ENCODE data around the gene MAGI1. TPM values are rescaled to one million over a fixed set of nuclear protein-coding genes. Genes with fewer than 3 reads are reported as not detected.
"Not testable (repeated sequence)": the region's sequence is repeated elsewhere in the genome, so short reads cannot be mapped to it uniquely, and the experiment has no call there.

MAGI1 gene
- total and polyA plus RNA-seq, 4 donors: 9.9 to 88.1 (median 24.6) TPM

- ATAC-seq (ENCODE audit: insufficient read depth, low FRiP score) (no peak), DNase-seq (peak in 1 of 3 donors; percentile 66)
- Histone ChIP-seq H3K4me3 (no peak overlapping the region), H3K4me1 (ENCODE audit: control insufficient read depth in 5 of 5, insufficient read depth in 5 of 5, low read length in 5 of 5) (peaks cover 0 to 6% (median under 1%) of the 10 kb centered on the region in 5 donors), H3K27me3 (ENCODE audit: control insufficient read depth in 3 of 3, insufficient read depth in 3 of 3, low read length in 2 of 3) (no peaks in the 10 kb centered on the region), H3K9ac (ENCODE audit: insufficient read depth in 1 of 2, low read length in 2 of 2) (no peak overlapping the region), H3K27ac (ENCODE audit: low read depth in 1 of 2, low read length in 1 of 2) (no peak overlapping the region), H3K36me3 (ENCODE audit: control insufficient read depth in 4 of 4, insufficient read depth in 4 of 4, low read length in 4 of 4) (no peaks in the 10 kb centered on the region), H3K9me3 (ENCODE audit: control insufficient read depth in 4 of 4, insufficient read depth in 3 of 4, low read length in 3 of 4) (no peaks in the 10 kb centered on the region)
- 82 to 87% methylated on average over 5 of the region's 5 CpGs for WGBS, 2 donors
- TF ChIP-seq, protein P1, sequence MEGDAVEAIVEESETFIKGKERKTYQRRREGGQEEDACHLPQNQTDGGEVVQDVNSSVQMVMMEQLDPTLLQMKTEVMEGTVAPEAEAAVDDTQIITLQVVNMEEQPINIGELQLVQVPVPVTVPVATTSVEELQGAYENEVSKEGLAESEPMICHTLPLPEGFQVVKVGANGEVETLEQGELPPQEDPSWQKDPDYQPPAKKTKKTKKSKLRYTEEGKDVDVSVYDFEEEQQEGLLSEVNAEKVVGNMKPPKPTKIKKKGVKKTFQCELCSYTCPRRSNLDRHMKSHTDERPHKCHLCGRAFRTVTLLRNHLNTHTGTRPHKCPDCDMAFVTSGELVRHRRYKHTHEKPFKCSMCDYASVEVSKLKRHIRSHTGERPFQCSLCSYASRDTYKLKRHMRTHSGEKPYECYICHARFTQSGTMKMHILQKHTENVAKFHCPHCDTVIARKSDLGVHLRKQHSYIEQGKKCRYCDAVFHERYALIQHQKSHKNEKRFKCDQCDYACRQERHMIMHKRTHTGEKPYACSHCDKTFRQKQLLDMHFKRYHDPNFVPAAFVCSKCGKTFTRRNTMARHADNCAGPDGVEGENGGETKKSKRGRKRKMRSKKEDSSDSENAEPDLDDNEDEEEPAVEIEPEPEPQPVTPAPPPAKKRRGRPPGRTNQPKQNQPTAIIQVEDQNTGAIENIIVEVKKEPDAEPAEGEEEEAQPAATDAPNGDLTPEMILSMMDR (IDR thresholded peaks at IDR 0.05; ENCODE audit: control extremely low read depth, extremely low read depth): no peak
Observed at GRCh38 chr3:65861718-65862117, 177.0 kb downstream of the MAGI1 start.

- not testable (repeated sequence) for H3K9me3 ChIP-seq (ENCODE audit: control insufficient read depth in 4 of 4, insufficient read depth in 3 of 4, low read length in 3 of 4); H3K36me3 ChIP-seq (ENCODE audit: control insufficient read depth in 4 of 4, insufficient read depth in 4 of 4, low read length in 4 of 4); H3K4me3 ChIP-seq; H3K9ac ChIP-seq (ENCODE audit: insufficient read depth in 1 of 2, low read length in 2 of 2); DNase-seq; ATAC-seq (ENCODE audit: insufficient read depth, low FRiP score); H3K27ac ChIP-seq (ENCODE audit: low read depth in 1 of 2, low read length in 1 of 2); H3K27me3 ChIP-seq (ENCODE audit: control insufficient read depth in 3 of 3, insufficient read depth in 3 of 3, low read length in 2 of 3)
- 98 to 99% methylated on average over 7 of the region's 7 CpGs for WGBS, 2 donors
- H3K4me1 ChIP-seq (ENCODE audit: control insufficient read depth in 5 of 5, insufficient read depth in 5 of 5, low read length in 5 of 5): peaks cover 0 to 11% (median 4%) of the 10 kb centered on the region in 5 donors
Observed at GRCh38 chr3:65859612-65860011, 179.1 kb downstream of the MAGI1 start.

DNA sequence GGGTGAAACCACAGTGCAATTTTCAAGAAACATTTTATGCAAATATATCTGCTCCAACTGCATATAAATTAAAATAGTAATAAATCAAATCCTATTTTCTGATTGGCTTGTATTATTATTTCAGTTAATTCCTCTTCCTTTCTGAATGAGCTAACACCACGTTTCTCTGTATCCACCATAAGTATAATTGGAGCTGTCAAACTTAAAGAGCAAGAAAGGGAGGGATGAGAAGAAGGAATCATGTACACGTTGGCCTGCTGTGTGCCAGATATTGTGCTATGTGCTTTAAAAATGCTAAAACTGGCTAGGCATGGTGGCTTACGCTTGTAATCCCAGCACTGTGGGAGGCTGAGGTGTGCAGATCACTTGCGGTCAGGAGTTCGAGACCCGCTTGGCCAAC is 180.0 kb downstream of the MAGI1 start:
- DNase-seq: no peak
- Histone ChIP-seq H3K4me3 (no peak overlapping the region), H3K36me3 (ENCODE audit: control insufficient read depth in 4 of 4, insufficient read depth in 4 of 4, low read length in 4 of 4) (no peaks in the 10 kb centered on the region), H3K27me3 (ENCODE audit: control insufficient read depth in 3 of 3, insufficient read depth in 3 of 3, low read length in 2 of 3) (no peaks in the 10 kb centered on the region), H3K9me3 (ENCODE audit: control insufficient read depth in 4 of 4, insufficient read depth in 3 of 4, low read length in 3 of 4) (no peaks in the 10 kb centered on the region), H3K9ac (ENCODE audit: insufficient read depth in 1 of 2, low read length in 2 of 2) (no peak overlapping the region), H3K4me1 (ENCODE audit: control insufficient read depth in 5 of 5, insufficient read depth in 5 of 5, low read length in 5 of 5) (peaks cover 0 to 11% (median 4%) of the 10 kb centered on the region in 5 donors), H3K27ac (ENCODE audit: low read depth in 1 of 2, low read length in 1 of 2) (no peak overlapping the region)
- TF ChIP-seq, protein P1 (IDR thresholded peaks at IDR 0.05; ENCODE audit: control extremely low read depth, extremely low read depth): no peak
- 87 to 94% methylated on average over 6 of the region's 6 CpGs for WGBS, 2 donors
- ATAC-seq (ENCODE audit: insufficient read depth, low FRiP score): no peak

DNA sequence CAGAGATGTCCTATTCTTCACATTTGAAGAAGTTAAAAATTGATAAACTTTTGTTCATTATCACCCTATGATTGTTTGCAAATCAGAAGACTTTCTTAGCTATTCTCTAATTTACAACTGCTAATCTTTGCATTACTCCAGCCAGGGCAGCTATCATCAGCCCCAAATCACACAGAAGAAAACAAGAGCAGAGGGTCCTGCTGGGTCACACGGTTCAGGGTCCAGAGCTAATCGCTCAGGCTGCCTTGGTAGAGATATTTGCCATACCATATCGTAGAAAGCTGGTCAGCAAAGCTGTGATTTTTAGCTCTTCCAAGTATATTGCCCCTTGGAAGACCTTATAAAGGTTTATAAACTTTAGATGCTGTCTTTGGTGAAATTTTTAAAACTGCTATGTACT is 181.4 kb downstream of the MAGI1 start:
- Histone ChIP-seq H3K36me3 (ENCODE audit: control insufficient read depth in 4 of 4, insufficient read depth in 4 of 4, low read length in 4 of 4) (no peaks in the 10 kb centered on the region), H3K27ac (ENCODE audit: low read depth in 1 of 2, low read length in 1 of 2) (no peak overlapping the region), H3K4me1 (ENCODE audit: control insufficient read depth in 5 of 5, insufficient read depth in 5 of 5, low read length in 5 of 5) (peaks cover 0 to 11% (median 4%) of the 10 kb centered on the region in 5 donors), H3K27me3 (ENCODE audit: control insufficient read depth in 3 of 3, insufficient read depth in 3 of 3, low read length in 2 of 3) (no peaks in the 10 kb centered on the region), H3K4me3 (no peak overlapping the region), H3K9ac (ENCODE audit: insufficient read depth in 1 of 2, low read length in 2 of 2) (no peak overlapping the region), H3K9me3 (ENCODE audit: control insufficient read depth in 4 of 4, insufficient read depth in 3 of 4, low read length in 3 of 4) (no peaks in the 10 kb centered on the region)
- 81 to 83% methylated on average over 3 of the region's 3 CpGs for WGBS, 2 donors
- no peak for DNase-seq
- TF ChIP-seq, protein P1 (IDR thresholded peaks at IDR 0.05; ENCODE audit: control extremely low read depth, extremely low read depth): no peak
- no peak for ATAC-seq (ENCODE audit: insufficient read depth, low FRiP score)

All from lung (tissue), 12 donors.